Measurements from ENCODE around the gene CNDP2. TPM values are rescaled to one million over a fixed set of nuclear protein-coding genes. Genes with fewer than 3 reads are reported as not detected.
"Not testable (repeated sequence)": the region's sequence is repeated elsewhere in the genome, so short reads cannot be mapped to it uniquely, and the experiment has no call there.

The CNDP2 gene
- total RNA-seq, 1 donor from 2014 or later = 158 TPM

DNA sequence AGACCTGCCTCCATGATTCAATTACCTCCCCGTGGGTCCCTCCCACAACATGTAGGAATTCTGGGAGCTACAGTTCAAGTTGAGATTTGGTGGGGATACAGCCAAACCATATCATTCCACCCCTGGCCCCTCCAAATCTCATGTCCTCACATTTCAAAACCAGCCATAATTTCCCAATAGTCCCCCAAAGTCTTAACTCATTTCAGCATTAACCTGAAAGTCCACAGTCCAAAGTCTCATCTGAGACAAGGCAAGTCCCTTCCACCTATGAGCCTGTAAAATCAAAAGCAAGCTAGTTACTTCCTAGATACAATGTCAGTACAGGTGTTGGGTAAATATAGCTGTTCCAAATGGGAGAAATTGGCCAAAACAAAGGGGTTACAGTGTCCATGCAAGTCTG lies 69.0 kb downstream of the CNDP2 start:
- DNase-seq (ENCODE audit: low spot score); H3K36me3 Mint-ChIP-seq (ENCODE audit: low read depth); H3K4me1 Mint-ChIP-seq (ENCODE audit: low read depth); H3K4me3 Mint-ChIP-seq (ENCODE audit: low read depth); H3K27ac Mint-ChIP-seq; H3K27me3 Mint-ChIP-seq (ENCODE audit: low read depth); intact Hi-C loops (cut with micrococcal nuclease): not testable (repeated sequence)
- peaks cover 14% of the 10 kb centered on the region for H3K9me3 Mint-ChIP-seq

DNA sequence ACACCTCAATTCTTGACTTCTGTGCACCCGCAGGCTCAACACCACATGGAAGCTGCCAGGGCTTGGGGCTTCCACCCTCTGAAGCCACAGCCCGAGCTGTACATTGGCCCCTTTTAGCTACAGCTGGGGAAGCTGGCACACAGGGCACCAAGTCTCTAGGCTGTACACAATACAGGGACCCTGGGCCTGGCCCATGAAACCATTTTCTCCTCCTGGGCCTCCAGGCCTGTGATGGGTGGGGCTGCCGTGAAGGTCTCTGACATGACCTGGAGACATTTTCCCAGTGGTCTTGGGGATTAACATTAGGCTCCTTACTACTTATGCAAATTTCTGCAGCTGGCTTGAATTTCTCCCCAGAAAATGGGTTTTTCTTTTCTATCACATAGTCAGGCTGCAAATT lies 69.8 kb downstream of the CNDP2 start:
- H3K4me1 Mint-ChIP-seq (ENCODE audit: low read depth); H3K27ac Mint-ChIP-seq; DNase-seq (ENCODE audit: low spot score); intact Hi-C loops (cut with micrococcal nuclease); H3K4me3 Mint-ChIP-seq (ENCODE audit: low read depth); H3K27me3 Mint-ChIP-seq (ENCODE audit: low read depth); H3K36me3 Mint-ChIP-seq (ENCODE audit: low read depth): not testable (repeated sequence)
- peaks cover 14% of the 10 kb centered on the region for H3K9me3 Mint-ChIP-seq

DNA sequence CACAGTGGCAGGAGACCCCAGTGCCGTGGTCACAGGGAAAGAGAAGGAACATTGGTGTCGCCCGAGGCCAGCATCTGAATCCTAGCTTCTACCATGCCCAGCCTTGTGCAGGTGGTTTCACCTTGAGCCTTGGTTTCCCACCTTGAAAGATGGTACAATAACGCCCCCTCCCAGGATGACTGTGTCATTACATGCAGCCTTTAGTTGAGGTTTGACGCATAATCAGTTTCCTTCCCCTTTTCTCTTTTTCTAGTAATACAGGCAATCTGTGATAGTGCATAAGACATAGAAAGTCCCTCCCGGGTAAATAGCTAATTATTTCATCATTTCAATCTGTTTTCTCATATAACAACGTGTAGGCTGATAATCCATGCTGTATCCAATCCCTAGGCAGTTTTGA lies 71.7 kb downstream of the CNDP2 start:
- DNase-seq (ENCODE audit: low spot score) = no peak
- H3K36me3 Mint-ChIP-seq (ENCODE audit: low read depth) = no peaks in the 10 kb centered on the region
- H3K4me3 Mint-ChIP-seq (ENCODE audit: low read depth) = no peak overlapping the region
- peaks cover 14% of the 10 kb centered on the region for H3K9me3 Mint-ChIP-seq
- intact Hi-C loops (cut with micrococcal nuclease) = no loop called here
- H3K27ac Mint-ChIP-seq = no peak overlapping the region
- H3K27me3 Mint-ChIP-seq (ENCODE audit: low read depth) = no peaks in the 10 kb centered on the region
- H3K4me1 Mint-ChIP-seq (ENCODE audit: low read depth) = no peaks in the 10 kb centered on the region

DNA sequence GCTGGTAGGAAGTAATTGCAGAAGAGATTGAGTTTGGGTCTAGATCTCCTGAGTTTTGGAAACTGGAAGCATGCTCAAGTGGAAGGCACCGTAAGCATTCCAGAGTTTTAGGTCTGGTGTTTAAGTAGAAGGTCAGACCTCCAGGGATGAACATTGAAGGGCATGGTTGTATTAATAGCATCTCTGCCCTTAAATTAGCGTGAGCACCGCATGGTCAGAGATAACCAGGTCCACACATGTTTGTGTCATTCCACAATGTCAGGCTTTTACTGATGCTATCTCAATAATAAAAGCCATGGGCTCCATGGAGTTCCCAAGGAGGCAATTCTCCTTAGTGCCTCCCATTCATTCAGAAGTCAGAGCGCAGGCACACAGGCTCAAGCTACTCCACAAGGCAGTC lies 73.2 kb downstream of the CNDP2 start:
- H3K27me3 Mint-ChIP-seq (ENCODE audit: low read depth) = no peaks in the 10 kb centered on the region
- H3K9me3 Mint-ChIP-seq = peaks cover 14% of the 10 kb centered on the region
- intact Hi-C loops (cut with micrococcal nuclease) = no loop called here
- no peak overlapping the region for H3K27ac Mint-ChIP-seq
- no peaks in the 10 kb centered on the region for H3K36me3 Mint-ChIP-seq (ENCODE audit: low read depth)
- DNase-seq (ENCODE audit: low spot score) = no peak
- H3K4me3 Mint-ChIP-seq (ENCODE audit: low read depth) = no peak overlapping the region
- H3K4me1 Mint-ChIP-seq (ENCODE audit: low read depth) = peaks cover 5% of the 10 kb centered on the region

DNA sequence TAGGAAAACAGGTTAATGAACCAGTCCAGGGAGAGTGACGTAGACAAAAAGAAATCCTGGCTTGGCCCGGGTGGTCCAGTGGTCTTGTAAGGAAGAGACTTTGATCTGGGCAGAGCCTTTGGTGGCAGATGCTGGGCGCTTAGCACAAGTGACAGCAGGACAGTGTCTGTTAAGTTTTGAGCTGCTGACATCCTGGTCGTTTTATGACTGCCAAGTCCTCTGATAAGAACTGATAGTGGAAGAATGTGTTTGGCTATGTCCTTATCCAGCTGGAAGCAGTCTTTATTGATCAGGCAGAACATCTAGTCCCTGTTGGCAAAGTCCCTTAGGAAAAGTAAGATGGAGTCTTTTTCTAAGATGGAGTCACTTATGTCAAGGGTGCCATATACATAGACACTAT lies 74.1 kb downstream of the CNDP2 start:
- Mint-ChIP-seq H3K4me3 (ENCODE audit: low read depth) (no peak overlapping the region), H3K9me3 (peaks cover 14% of the 10 kb centered on the region), H3K36me3 (ENCODE audit: low read depth) (no peaks in the 10 kb centered on the region), H3K27ac (no peak overlapping the region), H3K4me1 (ENCODE audit: low read depth) (peaks cover 7% of the 10 kb centered on the region), H3K27me3 (ENCODE audit: low read depth) (no peaks in the 10 kb centered on the region)
- no peak for DNase-seq (ENCODE audit: low spot score)
- intact Hi-C loops (cut with micrococcal nuclease) = no loop called here

DNA sequence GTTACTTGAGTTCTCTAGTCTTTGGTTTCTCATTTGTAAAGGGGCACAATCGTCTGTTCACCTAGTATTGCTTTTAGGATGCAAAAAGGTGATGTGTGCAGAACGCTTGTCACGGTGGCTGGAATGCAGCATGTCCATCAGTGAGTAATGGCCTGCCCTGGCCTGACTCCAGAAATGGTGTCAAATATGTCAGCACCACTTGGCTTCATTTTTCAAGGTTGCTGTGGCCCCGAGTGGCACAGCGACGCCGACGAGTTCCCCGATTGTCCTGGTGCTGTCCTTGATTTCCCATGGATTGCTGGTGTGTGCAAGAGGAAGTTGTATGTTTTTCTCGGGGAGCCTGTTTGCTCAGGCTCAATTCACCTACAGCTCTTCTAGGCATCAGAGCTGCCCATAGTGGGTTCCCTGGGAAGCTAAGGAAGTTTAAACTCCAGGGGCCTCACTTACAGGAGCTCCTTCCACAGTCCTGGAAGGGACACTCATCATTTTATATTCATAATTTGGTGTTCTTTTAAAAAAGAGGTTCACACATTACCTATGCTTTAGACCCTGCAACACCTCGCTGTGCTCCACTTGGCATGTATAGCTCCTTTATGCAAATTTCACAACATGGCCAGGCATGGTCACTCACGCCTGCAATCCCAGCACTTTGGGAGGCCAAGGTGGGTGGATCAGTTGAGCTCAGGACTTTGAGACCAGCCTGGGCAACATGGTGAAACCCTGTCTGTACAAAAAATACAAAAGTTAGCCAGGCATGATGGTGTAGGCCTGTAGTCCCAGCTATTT lies 75.9 kb downstream of the CNDP2 start:
- H3K36me3 Mint-ChIP-seq (ENCODE audit: low read depth) = no peaks in the 10 kb centered on the region
- peaks cover 6% of the 10 kb centered on the region for H3K9me3 Mint-ChIP-seq
- DNase-seq (ENCODE audit: low spot score) = no peak
- intact Hi-C loops (cut with micrococcal nuclease) = no loop called here
- H3K27me3 Mint-ChIP-seq (ENCODE audit: low read depth) = no peaks in the 10 kb centered on the region
- no peak overlapping the region for H3K27ac Mint-ChIP-seq
- H3K4me1 Mint-ChIP-seq (ENCODE audit: low read depth) = peaks cover 7% of the 10 kb centered on the region
- H3K4me3 Mint-ChIP-seq (ENCODE audit: low read depth) = no peak overlapping the region

DNA sequence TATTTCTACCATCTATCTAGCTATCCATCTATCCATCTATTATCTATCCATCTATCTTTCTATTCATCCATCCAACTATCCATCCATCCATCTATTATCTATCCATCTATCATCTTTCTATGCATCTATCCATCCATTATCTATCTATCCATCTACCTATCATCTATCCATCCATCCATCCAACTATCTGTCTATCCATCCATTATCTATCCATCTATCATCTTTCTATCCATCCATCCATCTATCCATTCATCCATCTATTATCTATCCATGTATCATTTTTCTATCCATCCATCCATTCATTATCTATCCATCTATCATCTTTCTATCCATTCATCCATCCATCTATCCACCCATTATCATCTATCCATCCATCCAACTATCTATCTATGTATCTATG lies 76.9 kb downstream of the CNDP2 start:
- intact Hi-C loops (cut with micrococcal nuclease) = no loop called here

More for the DNA sequence above, 76.9 kb downstream of the CNDP2 start:
- H3K27me3 Mint-ChIP-seq (ENCODE audit: low read depth) = no peaks in the 10 kb centered on the region
- no peaks in the 10 kb centered on the region for H3K36me3 Mint-ChIP-seq (ENCODE audit: low read depth)
- no peak overlapping the region for H3K27ac Mint-ChIP-seq
- H3K9me3 Mint-ChIP-seq = no peaks in the 10 kb centered on the region
- H3K4me3 Mint-ChIP-seq (ENCODE audit: low read depth) = no peak overlapping the region
- peaks cover 7% of the 10 kb centered on the region for H3K4me1 Mint-ChIP-seq (ENCODE audit: low read depth)
- no peak for DNase-seq (ENCODE audit: low spot score)

Other genes with a start within 250 kb of the CNDP2 start
- 36.8 and 37.9 TPM in 2 replicates for gene CYB5A, start 204.4 kb upstream of the CNDP2 start, total RNA-seq
- gene C18orf63, start 180.5 kb upstream of the CNDP2 start, total RNA-seq = not detected in 2 replicates
- gene DIPK1C, start 39.1 kb upstream of the CNDP2 start, total RNA-seq = not detected in 2 replicates
- 0.09 TPM in 2 replicates for gene CNDP1, start 38.1 kb downstream of the CNDP2 start, total RNA-seq
- gene ZNF407, start 101.5 kb downstream of the CNDP2 start, total RNA-seq = 18.3 TPM in 2 replicates